Transverse colon (tissue), 4 donors: ENCODE measurements around the gene CDKN2C. TPM values are rescaled to one million over a fixed set of nuclear protein-coding genes. Genes with fewer than 3 reads are reported as not detected.

ENCODE experiments used
- DNase-seq: peaks from one replicate; pipeline ENCODE4 v3.0.0-alpha.2; 2019
- H3K27ac ChIP-seq, 4 donors: fragments of 200-600 bp; sonication (generic); 2 replicates each; pipeline ENCODE4 v1.5.1; 2016 to 2018; ENCODE audit warnings: inconsistent platforms in 4 of 4
- H3K27me3 ChIP-seq: fragments of 200-600 bp; sonication (generic); 2 replicates; pipeline ENCODE4 v1.5.1; 2017; ENCODE audit warnings: inconsistent platforms
- H3K36me3 ChIP-seq, 4 donors: fragments of 200-600 bp; sonication (generic); 2 replicates each; pipeline ENCODE4 v1.5.1; 2017 to 2019; ENCODE audit warnings: inconsistent platforms in 4 of 4
- H3K4me1 ChIP-seq, 4 donors: fragments of 200-600 bp; sonication (generic); 2 replicates each; pipeline ENCODE4 v1.5.1; 2017 to 2020; ENCODE audit warnings: inconsistent platforms in 4 of 4
- H3K4me3 ChIP-seq, 4 donors: fragments of 200-600 bp; sonication (generic); 1 replicate in 1 of 4; 2 replicates in 3 of 4; pipeline versions ENCODE4 v1.5.1 to v1.6.1; 2017 to 2019; ENCODE audit warnings: inconsistent platforms in 4 of 4
- H3K9me3 ChIP-seq, 2 donors: fragments of 200-600 bp; sonication (generic); 2 replicates each; pipeline ENCODE4 v1.5.1; 2017 to 2019; ENCODE audit warnings: inconsistent platforms in 2 of 2
- EP300 ChIP-seq: sonication (generic); formaldehyde crosslinking; IDR thresholded peaks from one replicate; pipeline ENCODE4 v1.6.1; 2017; ENCODE audit warnings: antibody characterized with exemption, low read depth
- POLR2A ChIP-seq: fragments of 450-650 bp; IDR thresholded peaks from one replicate; pipeline ENCODE4 v1.6.1; 2016; ENCODE audit warnings: antibody characterized with exemption, mild to moderate bottlenecking, moderate library complexity
- POLR2AphosphoS5 ChIP-seq, 3 donors: sonication (generic); formaldehyde crosslinking; IDR thresholded peaks; one replicate each; pipeline ENCODE4 v1.6.1; 2016; ENCODE audit warnings: antibody characterized with exemption in 3 of 3
- WGBS, 2 donors: methylation state at CpG; one replicate each; pipeline ENCODE4 v1.1.5; 2018; ENCODE audit warnings: low coverage in 1 of 2; 5-methylcytosine and 5-hydroxymethylcytosine counted together
- in situ Hi-C, 4 donors: fragments of 200-750 bp; cut with MboI; loops; one replicate each; pipeline versions ENCODE4 v1.15.0 to v1.15.1; 2017; ENCODE audit warnings: low sequenced_read_pairs in 3 of 4, low pct_ligation_motif_present in 1 of 4, low pct_unique_long_range_greater_than_20kb in 1 of 4
- intact Hi-C: fragments of 100-400 bp; cut with DNase I; formaldehyde crosslinking; loops from one replicate; pipeline ENCODE4 v1.15.1; 2023; ENCODE audit warnings: low total_unique reads
- total RNA-seq, 4 donors: library from RNA; depleted of rRNA; stranded (reverse); fragments of >200 nt; gene quantifications; one replicate each; pipeline ENCODE4 v1.1.0, GENCODE V29; 2016
- TF ChIP-seq, protein P1 (sequence below), 5 experiments: fragments of 200-600 bp in 3 of 5; fragments of 450-650 bp in 2 of 5; sonication (generic) in 3 of 5; IDR thresholded peaks; 1 replicate in 2 of 5; 2 replicates in 3 of 5; pipeline ENCODE4 v1.5.1; 2016 to 2017; ENCODE audit warnings: antibody characterized with exemption in 5 of 5, inconsistent platforms in 3 of 5, mild to moderate bottlenecking in 2 of 5, moderate library complexity in 1 of 5

Gene CDKN2C
- total RNA-seq, 4 donors from 2014 or later = 6.7 to 10.3 (median 7.4) TPM; not detected in 1

DNA sequence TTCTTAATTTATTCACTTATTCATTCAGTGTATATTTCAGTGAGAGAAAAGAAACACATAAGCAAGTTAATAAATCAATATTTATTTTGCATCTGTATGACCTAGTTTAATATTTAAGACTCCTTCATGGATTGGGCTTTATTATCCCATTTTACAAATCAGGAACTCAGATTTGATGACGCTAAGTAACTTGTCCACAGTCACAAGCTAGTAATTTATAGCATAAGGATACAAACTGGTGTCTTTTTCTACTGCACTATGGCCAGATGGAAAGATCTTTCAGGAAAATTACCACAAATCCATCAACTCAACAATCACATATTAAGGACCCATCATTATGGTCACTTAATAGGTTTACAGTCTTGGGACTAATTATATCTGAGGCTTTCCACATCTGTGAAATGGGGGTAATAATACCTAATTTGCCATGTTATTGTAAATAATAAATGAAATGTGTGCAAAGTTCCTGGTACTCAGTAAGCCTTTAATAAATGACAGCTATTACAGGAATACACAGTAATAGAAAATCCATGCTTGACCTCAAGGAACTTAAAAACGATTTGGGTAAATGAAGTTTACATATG is 13.3 kb downstream of the CDKN2C start:
- Histone ChIP-seq H3K4me1 (peaks cover 0 to 12% (median 5%) of the 10 kb centered on the region in 4 donors), H3K4me3 (no peak overlapping the region), H3K36me3 (no peaks in the 10 kb centered on the region), H3K27ac (no peak overlapping the region), H3K9me3 (no peaks in the 10 kb centered on the region), H3K27me3 (peaks cover 6% of the 10 kb centered on the region)
- no peak for DNase-seq
- intact Hi-C loops (no loop called here), in situ Hi-C loops (no loop called here)
- WGBS, 2 donors = 63 to 64% methylated on average over 2 of the region's 2 CpGs
- TF ChIP-seq, protein P1, sequence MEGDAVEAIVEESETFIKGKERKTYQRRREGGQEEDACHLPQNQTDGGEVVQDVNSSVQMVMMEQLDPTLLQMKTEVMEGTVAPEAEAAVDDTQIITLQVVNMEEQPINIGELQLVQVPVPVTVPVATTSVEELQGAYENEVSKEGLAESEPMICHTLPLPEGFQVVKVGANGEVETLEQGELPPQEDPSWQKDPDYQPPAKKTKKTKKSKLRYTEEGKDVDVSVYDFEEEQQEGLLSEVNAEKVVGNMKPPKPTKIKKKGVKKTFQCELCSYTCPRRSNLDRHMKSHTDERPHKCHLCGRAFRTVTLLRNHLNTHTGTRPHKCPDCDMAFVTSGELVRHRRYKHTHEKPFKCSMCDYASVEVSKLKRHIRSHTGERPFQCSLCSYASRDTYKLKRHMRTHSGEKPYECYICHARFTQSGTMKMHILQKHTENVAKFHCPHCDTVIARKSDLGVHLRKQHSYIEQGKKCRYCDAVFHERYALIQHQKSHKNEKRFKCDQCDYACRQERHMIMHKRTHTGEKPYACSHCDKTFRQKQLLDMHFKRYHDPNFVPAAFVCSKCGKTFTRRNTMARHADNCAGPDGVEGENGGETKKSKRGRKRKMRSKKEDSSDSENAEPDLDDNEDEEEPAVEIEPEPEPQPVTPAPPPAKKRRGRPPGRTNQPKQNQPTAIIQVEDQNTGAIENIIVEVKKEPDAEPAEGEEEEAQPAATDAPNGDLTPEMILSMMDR (IDR thresholded peaks at IDR 0.05) = no peak
- no peak for TF ChIP-seq POLR2AphosphoS5 (IDR thresholded peaks at IDR 0.05)
- no peak for TF ChIP-seq POLR2A
- no peak for TF ChIP-seq EP300

- H3K27ac ChIP-seq = peak overlapping the region in 2 of 4 donors; percentile 8 to 14
- WGBS, 2 donors = 25 to 35% methylated on average over 1 of the region's 1 CpG
- H3K27me3 ChIP-seq = peaks cover 6% of the 10 kb centered on the region
- intact Hi-C loops = no loop called here
- H3K4me1 ChIP-seq = no peaks in the 10 kb centered on the region
- no peaks in the 10 kb centered on the region for H3K36me3 ChIP-seq
- in situ Hi-C loops = no loop called here
- H3K9me3 ChIP-seq = no peaks in the 10 kb centered on the region
- no peak overlapping the region for H3K4me3 ChIP-seq
- TF ChIP-seq POLR2A = no peak
- TF ChIP-seq, protein P1 (IDR thresholded peaks at IDR 0.05) = no peak
- TF ChIP-seq EP300 = no peak
- TF ChIP-seq POLR2AphosphoS5 (IDR thresholded peaks at IDR 0.05) = no peak
- no peak for DNase-seq
Measured at GRCh38 chr1:50985094-50985493, 15.0 kb downstream of the CDKN2C start.

- no peak for DNase-seq
- no peaks in the 10 kb centered on the region for H3K4me1 ChIP-seq
- H3K9me3 ChIP-seq = no peaks in the 10 kb centered on the region
- no peaks in the 10 kb centered on the region for H3K36me3 ChIP-seq
- 82 to 87% methylated on average over 4 of the region's 4 CpGs for WGBS, 2 donors
- no peak overlapping the region for H3K27ac ChIP-seq
- in situ Hi-C loops = no loop called here
- intact Hi-C loops = no loop called here
- peaks cover 6% of the 10 kb centered on the region for H3K27me3 ChIP-seq
- no peak overlapping the region for H3K4me3 ChIP-seq
- TF ChIP-seq, protein P1 (IDR thresholded peaks at IDR 0.05) = no peak
- TF ChIP-seq POLR2A (no peak), EP300 (no peak), POLR2AphosphoS5 (IDR thresholded peaks at IDR 0.05) (no peak)
Measured at GRCh38 chr1:50986653-50987052, 16.6 kb downstream of the CDKN2C start.

DNA sequence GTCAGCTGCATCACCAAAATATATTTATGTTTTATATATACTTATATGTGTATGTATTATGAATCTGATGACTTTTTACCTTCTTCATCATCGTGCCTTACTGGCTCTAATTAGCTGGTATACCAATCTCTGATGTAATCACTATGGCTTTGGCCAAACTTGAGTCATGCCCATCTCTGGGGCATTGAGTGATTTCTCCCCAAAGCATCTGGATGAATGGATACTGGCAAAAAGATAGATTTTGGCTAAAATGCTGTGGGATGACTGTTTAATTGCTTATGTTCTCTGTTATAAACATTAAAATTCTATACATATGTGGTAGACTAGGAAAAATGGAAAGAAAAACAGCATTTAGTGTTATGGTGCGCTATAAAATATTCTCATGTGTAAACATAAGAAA is 19.6 kb downstream of the CDKN2C start:
- no peak overlapping the region for H3K27ac ChIP-seq
- DNase-seq = no peak
- no peaks in the 10 kb centered on the region for H3K36me3 ChIP-seq
- 81 to 92% methylated on average over 2 of the region's 2 CpGs for WGBS, 2 donors
- in situ Hi-C loops (no loop called here), intact Hi-C loops (no loop called here)
- H3K4me1 ChIP-seq = no peaks in the 10 kb centered on the region
- H3K9me3 ChIP-seq = no peaks in the 10 kb centered on the region
- TF ChIP-seq EP300 (no peak), POLR2AphosphoS5 (IDR thresholded peaks at IDR 0.05) (no peak), POLR2A (no peak)
- TF ChIP-seq, protein P1 (IDR thresholded peaks at IDR 0.05) = no peak
- H3K4me3 ChIP-seq = no peak overlapping the region
- peaks cover 5% of the 10 kb centered on the region for H3K27me3 ChIP-seq
